ENCODE data around the gene ROMO1.
A peak's percentile ranks its signal among the peaks of the same experiment; 100 is the strongest.

ROMO1 gene

DNA sequence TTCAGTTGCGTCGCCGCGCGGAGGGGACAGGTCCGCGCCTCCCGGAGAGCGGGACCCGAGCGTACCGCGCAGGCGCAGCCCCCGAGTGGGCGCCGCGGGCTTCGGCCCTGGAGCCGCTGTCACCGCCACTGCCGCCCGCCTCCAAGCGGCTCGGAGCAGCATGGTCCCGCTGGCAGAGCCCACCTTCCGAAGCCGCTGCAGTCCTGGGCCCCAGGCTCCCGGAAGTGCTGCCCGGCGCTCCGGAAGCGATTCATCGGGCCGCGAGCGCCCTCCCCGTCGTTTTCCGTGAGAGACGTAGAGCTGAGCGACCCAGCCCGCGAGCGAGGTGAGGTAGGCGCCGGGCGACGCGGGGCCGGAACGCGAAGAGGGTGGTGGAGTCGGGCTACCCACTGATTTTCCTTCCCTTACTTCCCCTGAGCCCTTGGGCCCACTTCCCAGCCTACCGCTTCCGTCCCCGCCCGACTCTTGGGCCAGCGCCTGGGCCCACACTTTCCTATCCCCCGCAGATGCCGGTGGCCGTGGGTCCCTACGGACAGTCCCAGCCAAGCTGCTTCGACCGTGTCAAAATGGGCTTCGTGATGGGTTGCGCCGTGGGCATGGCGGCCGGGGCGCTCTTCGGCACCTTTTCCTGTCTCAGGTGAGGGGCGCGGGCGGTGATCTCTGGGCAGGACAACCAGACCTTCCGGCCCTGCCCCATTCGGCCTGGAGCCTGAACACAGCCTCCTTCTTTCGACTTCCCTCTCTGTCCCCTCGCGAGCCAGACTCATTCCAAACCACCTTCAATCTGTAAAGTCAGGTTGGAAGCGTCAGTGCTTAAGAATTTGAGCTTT is at the start of gene ROMO1, which contains the start of gene NFS1:
ROMO1 (plus strand) TSS at position 279 of the 830 bp plus-strand sequence; CDS start at position 507, 228 bp downstream.
NFS1 (minus strand) TSS at position 226 of the 830 bp plus-strand sequence; CDS start at position 162, 64 bp downstream.
- no peaks in the 10 kb centered on the region for H3K27me3 ChIP-seq (replicated peaks; ENCODE audit: control insufficient read depth, insufficient read depth, low read length)
- peaks cover 42% of the 10 kb centered on the region for H3K4me1 ChIP-seq (ENCODE audit: control insufficient read depth, insufficient read depth, low read length)
- DNase-seq (ENCODE audit: low read depth): peak; percentile 95
- no peaks in the 10 kb centered on the region for H3K9me3 ChIP-seq (ENCODE audit: control insufficient read depth, low read length)
- peak within 1 kb of the TSS; percentile 96 for H3K9ac ChIP-seq (ENCODE audit: low read length)
- peak within 1 kb of the TSS; percentile 90 for H3K4me3 ChIP-seq (ENCODE audit: low read length)
- H3K36me3 ChIP-seq (ENCODE audit: control insufficient read depth, insufficient read depth, low read length, severe bottlenecking): peaks cover 45% of the 10 kb centered on the region

DNA sequence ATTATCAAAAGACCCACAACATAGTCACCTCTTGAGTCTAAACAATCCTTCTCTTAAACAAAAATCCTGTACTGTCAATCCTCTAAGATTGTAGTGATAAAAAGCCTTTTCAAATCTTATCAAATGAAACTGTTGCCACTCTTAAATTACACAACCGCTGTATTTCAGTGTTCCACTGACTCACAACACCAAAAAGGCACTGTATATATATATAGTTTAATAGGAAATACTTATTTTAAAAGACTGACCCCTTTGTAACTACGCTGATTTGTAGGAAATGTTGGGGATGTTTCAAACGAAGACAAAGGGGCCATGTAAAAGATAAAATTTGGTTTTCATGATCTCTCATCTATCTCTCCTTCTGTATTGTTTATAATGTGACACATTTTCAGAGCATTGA is 48.6 kb upstream of the ROMO1 start:
- DNase-seq (ENCODE audit: low read depth): no peak
- Histone ChIP-seq H3K4me3 (ENCODE audit: low read length) (no peak overlapping the region), H3K36me3 (ENCODE audit: control insufficient read depth, insufficient read depth, low read length, severe bottlenecking) (peaks cover 35% of the 10 kb centered on the region), H3K9me3 (ENCODE audit: control insufficient read depth, low read length) (no peaks in the 10 kb centered on the region), H3K9ac (ENCODE audit: low read length) (no peak overlapping the region), H3K4me1 (ENCODE audit: control insufficient read depth, insufficient read depth, low read length) (peaks cover 10% of the 10 kb centered on the region), H3K27me3 (replicated peaks; ENCODE audit: control insufficient read depth, insufficient read depth, low read length) (no peaks in the 10 kb centered on the region)

DNA sequence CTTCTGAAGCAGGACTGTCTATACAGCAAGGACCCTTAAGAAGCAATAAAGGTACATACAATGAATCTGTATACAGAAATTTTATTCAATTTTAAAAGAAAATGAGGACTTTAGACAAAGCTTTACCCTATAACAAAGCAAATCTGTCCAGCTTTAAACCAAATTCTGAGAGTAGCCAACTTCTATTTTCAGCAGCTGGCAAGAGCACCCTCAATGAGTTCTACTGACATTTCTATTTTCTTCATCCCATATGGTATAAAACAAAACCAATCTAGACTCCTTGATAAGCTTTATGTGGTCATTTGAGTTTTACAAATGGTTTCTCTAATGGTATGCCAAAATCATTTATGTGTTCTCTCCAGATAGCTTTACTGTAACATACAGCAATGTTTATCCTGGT is 47.2 kb upstream of the ROMO1 start:
- Histone ChIP-seq H3K4me3 (ENCODE audit: low read length) (no peak overlapping the region), H3K9me3 (ENCODE audit: control insufficient read depth, low read length) (no peaks in the 10 kb centered on the region), H3K36me3 (ENCODE audit: control insufficient read depth, insufficient read depth, low read length, severe bottlenecking) (peaks cover 35% of the 10 kb centered on the region), H3K4me1 (ENCODE audit: control insufficient read depth, insufficient read depth, low read length) (peaks cover 10% of the 10 kb centered on the region), H3K27me3 (replicated peaks; ENCODE audit: control insufficient read depth, insufficient read depth, low read length) (no peaks in the 10 kb centered on the region), H3K9ac (ENCODE audit: low read length) (no peak overlapping the region)
- DNase-seq (ENCODE audit: low read depth): no peak

DNA sequence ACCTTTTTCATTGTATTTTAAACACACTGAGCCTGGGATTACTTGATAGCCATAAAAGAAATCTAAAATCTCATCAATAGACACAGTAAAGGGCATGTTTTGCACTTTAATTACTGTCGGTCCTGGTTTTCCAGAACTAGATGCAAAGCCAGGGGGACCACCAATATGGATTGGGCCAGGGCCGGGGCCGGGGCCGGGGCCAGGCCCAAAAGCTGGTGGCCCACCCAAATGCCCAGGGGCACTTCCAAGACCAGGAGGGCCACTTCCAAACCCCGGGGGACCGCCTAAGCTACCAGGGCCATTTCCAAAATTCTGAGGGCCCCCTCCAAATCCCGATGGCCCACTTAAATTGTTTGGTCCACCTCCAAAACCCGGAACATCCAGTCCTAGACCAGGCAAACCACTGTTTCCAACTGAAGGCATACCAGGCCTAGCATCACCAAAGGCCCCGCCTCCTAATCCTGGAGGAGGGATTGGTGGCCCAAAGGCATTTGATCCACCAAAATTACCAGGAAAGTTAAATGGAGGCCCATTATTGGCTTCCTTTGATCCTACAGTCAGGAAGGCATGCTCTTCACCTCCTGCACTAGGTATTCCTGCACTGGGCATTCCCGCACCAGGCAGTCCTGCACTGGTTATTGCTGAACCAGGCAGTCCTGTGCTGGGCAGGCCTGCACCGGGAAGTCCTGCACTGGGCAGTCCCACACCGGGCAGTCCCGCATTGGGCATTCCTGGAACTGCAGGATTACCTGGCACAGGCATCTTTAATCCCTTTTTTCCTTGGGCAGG is 46.4 kb upstream of the ROMO1 start:
- Histone ChIP-seq H3K9me3 (ENCODE audit: control insufficient read depth, low read length) (no peaks in the 10 kb centered on the region), H3K27me3 (replicated peaks; ENCODE audit: control insufficient read depth, insufficient read depth, low read length) (no peaks in the 10 kb centered on the region), H3K9ac (ENCODE audit: low read length) (no peak overlapping the region), H3K4me1 (ENCODE audit: control insufficient read depth, insufficient read depth, low read length) (peaks cover 10% of the 10 kb centered on the region), H3K36me3 (ENCODE audit: control insufficient read depth, insufficient read depth, low read length, severe bottlenecking) (peaks cover 35% of the 10 kb centered on the region), H3K4me3 (ENCODE audit: low read length) (no peak overlapping the region)
- no peak for DNase-seq (ENCODE audit: low read depth)

DNA sequence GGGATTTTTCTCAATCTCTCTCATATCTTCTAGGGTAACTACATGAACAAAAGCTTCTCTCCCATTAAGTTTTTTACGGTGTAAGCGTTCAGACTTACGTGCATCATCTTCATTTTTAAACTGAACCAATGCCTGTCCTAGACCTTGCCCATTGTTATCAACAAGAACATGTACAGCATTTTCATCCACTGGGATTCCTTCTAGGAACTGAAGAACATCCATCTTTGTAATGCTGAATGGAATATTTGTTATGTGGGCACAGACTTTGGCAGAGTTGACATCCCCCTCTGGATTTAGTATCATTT is 45.8 kb upstream of the ROMO1 start:
- DNase-seq (ENCODE audit: low read depth): no peak
- no peaks in the 10 kb centered on the region for H3K27me3 ChIP-seq (replicated peaks; ENCODE audit: control insufficient read depth, insufficient read depth, low read length)
- H3K9me3 ChIP-seq (ENCODE audit: control insufficient read depth, low read length): no peaks in the 10 kb centered on the region
- H3K4me1 ChIP-seq (ENCODE audit: control insufficient read depth, insufficient read depth, low read length): peaks cover 10% of the 10 kb centered on the region
- peaks cover 35% of the 10 kb centered on the region for H3K36me3 ChIP-seq (ENCODE audit: control insufficient read depth, insufficient read depth, low read length, severe bottlenecking)
- no peak overlapping the region for H3K9ac ChIP-seq (ENCODE audit: low read length)
- no peak overlapping the region for H3K4me3 ChIP-seq (ENCODE audit: low read length)

DNA sequence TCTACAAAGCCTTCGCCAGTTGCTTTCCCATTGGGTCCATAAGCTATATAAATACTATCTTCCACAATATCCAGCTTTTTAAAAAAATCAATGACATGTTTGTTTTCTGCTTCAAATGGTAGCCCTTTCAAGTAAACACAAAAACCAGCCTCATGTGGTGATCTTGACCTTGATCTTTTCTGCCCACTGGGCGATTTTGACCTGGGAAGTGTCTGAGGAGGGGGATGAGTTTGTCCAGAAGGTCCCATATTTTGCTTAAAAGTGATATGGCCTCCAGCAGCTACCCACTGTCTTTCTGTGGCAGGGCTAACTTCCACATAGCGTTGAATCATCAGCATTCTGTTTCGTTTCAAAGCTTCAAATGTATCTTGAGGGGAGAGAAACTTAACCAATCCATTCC is 45.3 kb upstream of the ROMO1 start:
- Histone ChIP-seq H3K9ac (ENCODE audit: low read length) (no peak overlapping the region), H3K9me3 (ENCODE audit: control insufficient read depth, low read length) (no peaks in the 10 kb centered on the region), H3K36me3 (ENCODE audit: control insufficient read depth, insufficient read depth, low read length, severe bottlenecking) (peaks cover 35% of the 10 kb centered on the region), H3K4me1 (ENCODE audit: control insufficient read depth, insufficient read depth, low read length) (peaks cover 7% of the 10 kb centered on the region), H3K27me3 (replicated peaks; ENCODE audit: control insufficient read depth, insufficient read depth, low read length) (no peaks in the 10 kb centered on the region), H3K4me3 (ENCODE audit: low read length) (no peak overlapping the region)
- no peak for DNase-seq (ENCODE audit: low read depth)

DNA sequence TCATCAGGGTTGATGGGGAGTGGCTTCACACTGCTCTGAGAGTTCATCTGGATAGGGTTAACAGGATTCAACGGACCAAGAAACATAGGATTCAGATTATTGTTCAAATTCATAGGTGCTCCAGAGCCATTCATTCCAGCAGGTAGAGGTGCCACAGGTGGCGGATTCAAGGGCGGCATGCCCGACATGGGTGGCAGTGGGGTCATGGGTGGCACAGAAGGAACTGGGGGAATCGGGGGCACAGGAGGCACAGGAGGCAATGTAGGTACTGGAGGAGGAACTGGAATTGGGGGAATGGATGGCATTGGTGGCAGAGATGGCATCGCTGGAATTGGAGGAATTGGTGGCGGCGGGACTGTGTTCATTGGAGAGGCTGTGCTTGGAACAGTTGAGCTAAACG is 44.8 kb upstream of the ROMO1 start:
- Histone ChIP-seq H3K27me3 (replicated peaks; ENCODE audit: control insufficient read depth, insufficient read depth, low read length) (no peaks in the 10 kb centered on the region), H3K4me3 (ENCODE audit: low read length) (no peak overlapping the region), H3K9me3 (ENCODE audit: control insufficient read depth, low read length) (no peaks in the 10 kb centered on the region), H3K9ac (ENCODE audit: low read length) (no peak overlapping the region), H3K36me3 (ENCODE audit: control insufficient read depth, insufficient read depth, low read length, severe bottlenecking) (peaks cover 35% of the 10 kb centered on the region), H3K4me1 (ENCODE audit: control insufficient read depth, insufficient read depth, low read length) (peaks cover 2% of the 10 kb centered on the region)
- no peak for DNase-seq (ENCODE audit: low read depth)

DNA sequence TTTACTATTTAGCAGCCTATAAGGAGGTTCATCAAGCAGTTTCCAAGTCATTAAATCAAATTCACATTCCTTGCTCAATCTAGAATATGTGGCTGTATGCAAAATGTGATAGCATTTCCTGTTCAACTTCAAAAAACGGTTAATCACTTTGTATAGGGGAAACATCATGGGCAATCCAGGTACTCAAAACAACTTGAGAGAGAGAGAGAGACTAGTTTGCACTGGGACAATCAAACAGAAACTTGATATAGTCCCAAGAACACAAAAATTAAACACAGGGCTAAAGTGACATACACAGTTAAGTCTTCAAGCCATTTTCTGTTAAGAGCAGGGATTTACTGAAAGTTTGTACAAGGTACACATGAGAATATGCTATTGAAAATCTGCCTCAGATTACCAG is 41.9 kb upstream of the ROMO1 start:
- Histone ChIP-seq H3K4me3 (ENCODE audit: low read length) (no peak overlapping the region), H3K27me3 (replicated peaks; ENCODE audit: control insufficient read depth, insufficient read depth, low read length) (no peaks in the 10 kb centered on the region), H3K4me1 (ENCODE audit: control insufficient read depth, insufficient read depth, low read length) (peaks cover 18% of the 10 kb centered on the region), H3K9me3 (ENCODE audit: control insufficient read depth, low read length) (no peaks in the 10 kb centered on the region), H3K36me3 (ENCODE audit: control insufficient read depth, insufficient read depth, low read length, severe bottlenecking) (peaks cover 28% of the 10 kb centered on the region), H3K9ac (ENCODE audit: low read length) (no peak overlapping the region)
- DNase-seq (ENCODE audit: low read depth): no peak

DNA sequence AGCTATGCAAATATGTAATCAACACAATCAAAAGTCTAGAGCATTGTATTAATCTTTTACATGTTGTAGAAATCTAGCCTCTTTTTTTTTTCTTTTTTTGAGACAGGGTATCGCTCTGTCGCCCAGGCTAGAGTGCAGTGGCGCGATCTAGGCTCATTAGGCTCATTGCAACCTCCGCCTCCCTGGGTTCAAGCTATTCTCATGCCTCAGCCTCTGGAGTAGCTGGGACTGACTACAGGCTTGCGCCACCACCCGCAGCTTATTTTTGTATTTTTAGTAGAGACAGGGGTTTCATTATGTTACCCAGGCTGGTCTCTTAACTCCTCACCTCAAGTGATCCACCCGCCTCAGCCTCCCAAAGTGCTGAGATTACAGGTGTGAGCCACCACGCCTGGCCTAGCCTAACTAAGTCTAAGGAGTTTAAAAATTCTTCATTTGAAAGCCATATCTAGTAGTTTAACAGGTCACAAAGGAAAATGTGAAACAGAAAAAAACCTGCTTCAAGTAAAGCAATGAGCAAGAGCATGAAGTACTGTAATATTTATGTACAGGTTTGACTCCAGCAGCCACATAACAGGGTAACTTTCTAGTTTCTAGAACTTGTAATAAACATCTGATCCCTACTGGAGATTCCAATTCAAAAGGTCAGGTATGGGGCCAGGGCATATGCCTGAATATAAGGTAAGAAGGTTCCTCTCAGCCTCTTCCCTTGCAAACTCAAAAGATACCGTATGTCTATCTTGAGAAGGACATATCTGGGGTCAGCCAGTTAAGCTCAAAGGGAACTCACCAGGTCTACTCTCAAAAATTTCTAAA is 38.9 kb upstream of the ROMO1 start:
- DNase-seq (ENCODE audit: low read depth): no peak
- Histone ChIP-seq H3K9ac (ENCODE audit: low read length) (no peak overlapping the region), H3K4me3 (ENCODE audit: low read length) (peak overlapping the region; percentile 96)

DNA sequence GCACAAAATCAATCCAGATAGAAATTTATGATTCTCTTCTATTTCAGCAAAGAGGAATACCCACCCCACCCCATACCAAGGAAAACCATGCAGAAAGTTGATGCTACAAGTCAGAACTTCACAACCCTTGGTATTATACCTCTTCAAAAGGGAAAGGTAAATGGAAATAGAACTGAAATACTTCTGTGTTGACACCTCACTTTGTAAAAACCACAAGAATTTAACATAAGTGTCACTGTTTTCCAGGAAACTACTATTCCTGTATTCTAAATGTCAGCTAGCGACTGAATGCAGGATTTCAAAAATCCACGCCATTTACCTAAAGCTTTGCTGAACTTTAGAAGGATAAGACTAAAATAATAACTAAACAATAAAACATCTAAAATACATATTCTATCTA is 38.2 kb upstream of the ROMO1 start:
- Histone ChIP-seq H3K4me1 (ENCODE audit: control insufficient read depth, insufficient read depth, low read length) (peaks cover 30% of the 10 kb centered on the region), H3K27me3 (replicated peaks; ENCODE audit: control insufficient read depth, insufficient read depth, low read length) (no peaks in the 10 kb centered on the region), H3K4me3 (ENCODE audit: low read length) (peak overlapping the region; percentile 96), H3K9ac (ENCODE audit: low read length) (peak overlapping the region; percentile 6), H3K36me3 (ENCODE audit: control insufficient read depth, insufficient read depth, low read length, severe bottlenecking) (no peaks in the 10 kb centered on the region), H3K9me3 (ENCODE audit: control insufficient read depth, low read length) (no peaks in the 10 kb centered on the region)
- DNase-seq (ENCODE audit: low read depth): no peak

More for the DNA sequence above, 38.9 kb upstream of the ROMO1 start:
- Histone ChIP-seq H3K4me1 (ENCODE audit: control insufficient read depth, insufficient read depth, low read length) (peaks cover 30% of the 10 kb centered on the region), H3K27me3 (replicated peaks; ENCODE audit: control insufficient read depth, insufficient read depth, low read length) (no peaks in the 10 kb centered on the region), H3K9me3 (ENCODE audit: control insufficient read depth, low read length) (no peaks in the 10 kb centered on the region), H3K36me3 (ENCODE audit: control insufficient read depth, insufficient read depth, low read length, severe bottlenecking) (no peaks in the 10 kb centered on the region)

DNA sequence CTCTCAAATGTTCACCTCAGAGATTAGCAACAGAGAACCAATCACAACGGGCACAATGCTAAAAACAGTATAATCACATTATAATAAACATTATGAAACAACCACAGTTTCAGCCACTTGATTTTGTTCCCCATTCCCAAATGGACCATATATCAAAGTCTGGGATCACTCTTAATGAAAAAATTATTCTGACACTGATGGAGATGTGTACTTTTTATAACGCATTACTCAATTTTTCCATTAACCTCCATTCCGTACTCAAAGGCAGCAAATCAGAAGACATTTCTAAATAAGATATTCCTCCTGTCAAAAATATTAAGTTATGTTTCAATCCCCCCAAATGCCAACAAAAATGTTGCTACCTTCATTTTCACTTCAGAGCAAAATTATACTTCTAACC is 37.3 kb upstream of the ROMO1 start:
- Histone ChIP-seq H3K9me3 (ENCODE audit: control insufficient read depth, low read length) (no peaks in the 10 kb centered on the region), H3K4me3 (ENCODE audit: low read length) (peak overlapping the region; percentile 96), H3K4me1 (ENCODE audit: control insufficient read depth, insufficient read depth, low read length) (peaks cover 30% of the 10 kb centered on the region), H3K36me3 (ENCODE audit: control insufficient read depth, insufficient read depth, low read length, severe bottlenecking) (no peaks in the 10 kb centered on the region), H3K9ac (ENCODE audit: low read length) (no peak overlapping the region), H3K27me3 (replicated peaks; ENCODE audit: control insufficient read depth, insufficient read depth, low read length) (no peaks in the 10 kb centered on the region)
- no peak for DNase-seq (ENCODE audit: low read depth)
